Vagina (tissue), 2 donors: ENCODE measurements around the gene MED14. TPM values are rescaled to one million over a fixed set of nuclear protein-coding genes. Genes with fewer than 3 reads are reported as not detected.
"Not testable (repeated sequence)": the region's sequence is repeated elsewhere in the genome, so short reads cannot be mapped to it uniquely, and the experiment has no call there.

Source experiments
- DNase-seq, 2 donors: peaks; one replicate each; pipeline ENCODE4 v3.0.0-alpha.2; 2017; ENCODE audit errors: extremely low spot score in 2 of 2
- H3K27ac ChIP-seq: fragments of 200-600 bp; sonication (generic); one replicate; pipeline ENCODE4 v1.5.1; 2019
- H3K27me3 ChIP-seq: fragments of 200-600 bp; sonication (generic); one replicate; pipeline ENCODE4 v1.5.1; 2019
- H3K36me3 ChIP-seq, 2 donors: fragments of 200-600 bp; sonication (generic); one replicate each; pipeline ENCODE4 v1.5.1; 2017 to 2019
- H3K4me1 ChIP-seq: fragments of 200-600 bp; sonication (generic); one replicate; pipeline ENCODE4 v1.5.1; 2019
- H3K4me3 ChIP-seq, 2 donors: fragments of 200-600 bp; sonication (generic); 1 replicate in 1 of 2; 2 replicates in 1 of 2; pipeline ENCODE4 v1.5.1; 2016 to 2019
- H3K9me3 ChIP-seq: fragments of 200-600 bp; sonication (generic); one replicate; pipeline ENCODE4 v1.5.1; 2019
- CTCF ChIP-seq, 3 experiments: fragments of 450-650 bp in 2 of 3; fragments of 200-600 bp in 1 of 3; sonication (generic) in 1 of 3; IDR thresholded peaks; one replicate each; pipeline ENCODE4 v1.5.1; 2017 to 2019; ENCODE audit warnings: antibody characterized with exemption in 3 of 3, mild to moderate bottlenecking in 2 of 3, moderate library complexity in 2 of 3
- POLR2A ChIP-seq, 2 donors: fragments of 450-650 bp; IDR thresholded peaks; one replicate each; pipeline ENCODE4 v1.6.1; 2017; ENCODE audit warnings: antibody characterized with exemption in 2 of 2, mild to moderate bottlenecking in 2 of 2, moderate library complexity in 2 of 2
- POLR2AphosphoS5 ChIP-seq, 2 donors: sonication (generic); formaldehyde crosslinking; IDR thresholded peaks; one replicate each; pipeline ENCODE4 v1.9.0; 2017; ENCODE audit warnings: antibody characterized with exemption in 2 of 2, mild to moderate bottlenecking in 2 of 2, low read depth in 1 of 2; ENCODE audit not compliant: insufficient read depth in 1 of 2
- intact Hi-C: fragments of 100-400 bp; cut with DNase I; formaldehyde crosslinking; loops from one replicate; pipeline ENCODE4 v1.15.1; 2023
- total RNA-seq: library from RNA; depleted of rRNA; stranded (reverse); fragments of >200 nt; gene quantifications from one replicate; pipeline ENCODE4 v1.2.3, GENCODE V29; 2016

The MED14 gene
- total RNA-seq, 1 donor from 2014 or later, result 36.3 TPM

- Histone ChIP-seq H3K9me3 (no peaks in the 10 kb centered on the region), H3K4me3 (no peak overlapping the region), H3K4me1 (no peaks in the 10 kb centered on the region), H3K36me3 (no peaks in the 10 kb centered on the region), H3K27me3 (no peaks in the 10 kb centered on the region), H3K27ac (no peak overlapping the region)
- intact Hi-C loops, result no loop called here
- no peak for TF ChIP-seq POLR2AphosphoS5 (IDR thresholded peaks at IDR 0.05; ENCODE audit: insufficient read depth in 1 of 2, low read depth in 1 of 2)
- TF ChIP-seq CTCF (IDR thresholded peaks at IDR 0.05), result no peak
- no peak for TF ChIP-seq POLR2A (IDR thresholded peaks at IDR 0.05)
- DNase-seq, result no peak
Observed at GRCh38 chrX:40748977-40749376, 13.6 kb upstream of the MED14 start.

- no peak overlapping the region for H3K27ac ChIP-seq
- DNase-seq, result no peak
- no peak for TF ChIP-seq CTCF (IDR thresholded peaks at IDR 0.05)
- no peak for TF ChIP-seq POLR2A (IDR thresholded peaks at IDR 0.05)
- TF ChIP-seq POLR2AphosphoS5 (IDR thresholded peaks at IDR 0.05; ENCODE audit: insufficient read depth in 1 of 2, low read depth in 1 of 2), result no peak
- no peaks in the 10 kb centered on the region for H3K4me1 ChIP-seq
- intact Hi-C loops, result no loop called here
- H3K36me3 ChIP-seq, result no peaks in the 10 kb centered on the region
- no peaks in the 10 kb centered on the region for H3K27me3 ChIP-seq
- no peak overlapping the region for H3K4me3 ChIP-seq
- H3K9me3 ChIP-seq, result no peaks in the 10 kb centered on the region
Observed at GRCh38 chrX:40746521-40746920, 11.2 kb upstream of the MED14 start.

DNA sequence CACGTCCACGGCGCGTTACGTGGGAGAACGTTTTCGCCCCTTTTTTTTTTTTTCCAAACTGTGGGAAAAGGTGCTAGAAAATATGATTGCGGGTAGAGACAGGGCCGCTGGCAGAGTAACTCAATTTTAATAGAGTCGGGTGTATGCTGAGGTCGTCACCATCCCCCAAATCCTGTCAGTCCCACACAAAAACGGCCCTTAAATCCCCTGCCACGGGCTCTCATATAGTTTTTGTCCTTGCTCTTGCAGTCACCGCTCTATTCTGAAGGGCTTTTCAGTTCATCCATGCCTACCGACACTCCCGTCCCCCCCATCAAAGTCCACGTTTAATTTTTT, 796 bp upstream of the MED14 start:
- Histone ChIP-seq H3K36me3 (no peaks in the 10 kb centered on the region), H3K27ac (peak overlapping the region; percentile 91), H3K4me3 (peak overlapping the region; percentile 58 to 80), H3K27me3 (no peaks in the 10 kb centered on the region), H3K4me1 (peaks cover 25% of the 10 kb centered on the region), H3K9me3 (no peaks in the 10 kb centered on the region)
- no peak for DNase-seq
- intact Hi-C loops, result no loop called here
- TF ChIP-seq POLR2AphosphoS5 (IDR thresholded peaks at IDR 0.05; ENCODE audit: insufficient read depth in 1 of 2, low read depth in 1 of 2) (no peak), POLR2A (IDR thresholded peaks at IDR 0.05) (no peak), CTCF (IDR thresholded peaks at IDR 0.05) (no peak)

GRCh38 chrX:40734971-40735324, 394 bp downstream of the MED14 start:
- TF ChIP-seq POLR2A (IDR thresholded peaks at IDR 0.05), result no peak
- no peak for TF ChIP-seq POLR2AphosphoS5 (IDR thresholded peaks at IDR 0.05; ENCODE audit: insufficient read depth in 1 of 2, low read depth in 1 of 2)
- no peak for TF ChIP-seq CTCF (IDR thresholded peaks at IDR 0.05)
- intact Hi-C loops, result no loop called here
- DNase-seq, result no peak

GRCh38 chrX:40733706-40734105, 1.6 kb downstream of the MED14 start:
- peaks cover 25% of the 10 kb centered on the region for H3K4me1 ChIP-seq
- no peaks in the 10 kb centered on the region for H3K9me3 ChIP-seq
- peak overlapping the region in 1 of 2 donors; percentile 80 for H3K4me3 ChIP-seq
- intact Hi-C loops, result no loop called here
- H3K36me3 ChIP-seq, result no peaks in the 10 kb centered on the region
- H3K27me3 ChIP-seq, result no peaks in the 10 kb centered on the region
- DNase-seq, result no peak
- no peak for TF ChIP-seq CTCF (IDR thresholded peaks at IDR 0.05)
- no peak for TF ChIP-seq POLR2AphosphoS5 (IDR thresholded peaks at IDR 0.05; ENCODE audit: insufficient read depth in 1 of 2, low read depth in 1 of 2)
- no peak for TF ChIP-seq POLR2A (IDR thresholded peaks at IDR 0.05)
- no peak overlapping the region for H3K27ac ChIP-seq

More at GRCh38 chrX:40734971-40735324, 394 bp downstream of the MED14 start:
- peaks cover 25% of the 10 kb centered on the region for H3K4me1 ChIP-seq
- no peaks in the 10 kb centered on the region for H3K9me3 ChIP-seq
- peak overlapping the region; percentile 91 for H3K27ac ChIP-seq
- peak overlapping the region; percentile 58 to 80 for H3K4me3 ChIP-seq
- no peaks in the 10 kb centered on the region for H3K36me3 ChIP-seq
- H3K27me3 ChIP-seq, result no peaks in the 10 kb centered on the region

- peaks cover 25% of the 10 kb centered on the region for H3K4me1 ChIP-seq
- intact Hi-C loops, DNase-seq: not testable (repeated sequence)
Observed at GRCh38 chrX:40732499-40732898, 2.8 kb downstream of the MED14 start.

More at GRCh38 chrX:40732499-40732898, 2.8 kb downstream of the MED14 start:
- not testable (repeated sequence) for H3K4me3 ChIP-seq, H3K9me3 ChIP-seq, H3K27ac ChIP-seq, H3K36me3 ChIP-seq, H3K27me3 ChIP-seq
